Panc1 (cell line): ENCODE measurements around the gene KDM4F. TPM values are rescaled to one million over a fixed set of nuclear protein-coding genes. Genes with fewer than 3 reads are reported as not detected.

Source experiments
- ATAC-seq: fragments of 200-7000 bp; cut with Tn5 transposase; 2 replicates; pipeline ENCODE4 v1.9.1; 2020; ENCODE audit warnings: mild to moderate bottlenecking, moderate library complexity
- BruUV-seq: library from RNA; stranded (reverse); fragments of 400-500 nt; replicated peaks from 2 replicates; lab custom pipeline; 2021; lab: Mats Ljungman, UMichigan
- CTCF ChIA-PET: fragments of 300-600 bp; sonication (Branson Sonifier 250); formaldehyde crosslinking; loops from one replicate; lab custom pipeline; 2022; ENCODE audit warnings: antibody characterized with exemption; lab: Charles Lee
- POLR2A ChIA-PET: fragments of 300-600 bp; sonication (Branson Sonifier 250); formaldehyde crosslinking; loops from one replicate; lab custom pipeline; 2022; ENCODE audit warnings: antibody characterized with exemption; lab: Charles Lee
- DNase-seq: peaks from one replicate; pipeline ENCODE4 v3.0.0-alpha.2; 2010; ENCODE audit warnings: low read depth, low spot score
- H3K27ac ChIP-seq: 2 replicates; pipeline ENCODE4 v1.5.1; 2011; ENCODE audit warnings: mild to moderate bottlenecking, low read length, inconsistent platforms
- H3K27me3 ChIP-seq: fragments of 200-500 bp; sonication (Bioruptor generic); 2 replicates; pipeline ENCODE4 v1.6.0; 2014; ENCODE audit warnings: low read length, inconsistent platforms; ENCODE audit not compliant: control insufficient read depth, insufficient read depth
- H3K36me3 ChIP-seq: fragments of 200-500 bp; sonication (Bioruptor generic); 2 replicates; pipeline ENCODE4 v1.5.1; 2014; ENCODE audit warnings: inconsistent platforms, mild to moderate bottlenecking, low read length, moderate library complexity; ENCODE audit not compliant: control insufficient read depth, insufficient read depth
- H3K4me1 ChIP-seq: 2 replicates; pipeline ENCODE4 v1.5.1; 2011; ENCODE audit warnings: inconsistent platforms, mild to moderate bottlenecking, low read length, moderate library complexity; ENCODE audit not compliant: control insufficient read depth, insufficient read depth
- H3K4me3 ChIP-seq, 2 experiments: 2 replicates each; pipeline ENCODE4 v1.5.1; 2011 to 2012; ENCODE audit warnings: low read depth in 2 of 2, low read length in 2 of 2, mild to moderate bottlenecking in 2 of 2, inconsistent platforms in 1 of 2, moderate library complexity in 1 of 2
- H3K9me3 ChIP-seq: fragments of 200-500 bp; sonication (Bioruptor generic); 2 replicates; pipeline ENCODE4 v1.5.1; 2014; ENCODE audit warnings: low read depth, mild to moderate bottlenecking, inconsistent platforms, low read length, moderate library complexity; ENCODE audit not compliant: control insufficient read depth, insufficient read depth
- POLR2AphosphoS5 ChIP-seq: IDR thresholded peaks from 2 replicates; pipeline ENCODE4 v1.6.1; 2012; ENCODE audit warnings: mild to moderate bottlenecking, low read depth, low read length, moderate library complexity
- SIN3A ChIP-seq: IDR thresholded peaks from 2 replicates; pipeline ENCODE4 v1.6.1; 2012; ENCODE audit warnings: low read depth, mild to moderate bottlenecking, low read length, moderate library complexity, borderline replicate concordance; ENCODE audit not compliant: insufficient read depth
- TCF7L2 ChIP-seq: IDR thresholded peaks from 2 replicates; pipeline ENCODE4 v1.6.1; 2011; ENCODE audit warnings: mild to moderate bottlenecking, low read depth, low read length, inconsistent platforms
- in situ Hi-C: cut with HindIII; loops from 2 replicates; pipeline ENCODE4 v1.10.0; 2016; ENCODE audit warnings: low sequenced_read_pairs, low pct_unique_long_range_greater_than_20kb
- intact Hi-C: fragments of 100-400 bp; cut with micrococcal nuclease; formaldehyde crosslinking; loops from one replicate; pipeline ENCODE4 v1.10.0; 2022; ENCODE audit not compliant: unreplicated experiment
- total RNA-seq: library from RNA; stranded (reverse); gene quantifications from one replicate; pipeline ENCODE4 v1.2.1, GENCODE V29; 2021; ENCODE audit not compliant: unreplicated experiment
- TF ChIP-seq, protein P1 (sequence below), 2 experiments: IDR thresholded peaks; 2 replicates each; pipeline ENCODE4 v1.6.1; 2011 to 2012; ENCODE audit warnings: low read depth in 2 of 2, control low read depth in 1 of 2, low read length in 1 of 2, mild to moderate bottlenecking in 1 of 2, moderate library complexity in 1 of 2; ENCODE audit not compliant: insufficient read depth in 1 of 2
- TF ChIP-seq, protein P2 (sequence below): fragments of 450-650 bp; IDR thresholded peaks from 2 replicates; pipeline ENCODE4 v1.5.1; 2017; ENCODE audit warnings: mild to moderate bottlenecking

KDM4F gene
- total RNA-seq, 1 experiment from 2014 or later = not detected

DNA sequence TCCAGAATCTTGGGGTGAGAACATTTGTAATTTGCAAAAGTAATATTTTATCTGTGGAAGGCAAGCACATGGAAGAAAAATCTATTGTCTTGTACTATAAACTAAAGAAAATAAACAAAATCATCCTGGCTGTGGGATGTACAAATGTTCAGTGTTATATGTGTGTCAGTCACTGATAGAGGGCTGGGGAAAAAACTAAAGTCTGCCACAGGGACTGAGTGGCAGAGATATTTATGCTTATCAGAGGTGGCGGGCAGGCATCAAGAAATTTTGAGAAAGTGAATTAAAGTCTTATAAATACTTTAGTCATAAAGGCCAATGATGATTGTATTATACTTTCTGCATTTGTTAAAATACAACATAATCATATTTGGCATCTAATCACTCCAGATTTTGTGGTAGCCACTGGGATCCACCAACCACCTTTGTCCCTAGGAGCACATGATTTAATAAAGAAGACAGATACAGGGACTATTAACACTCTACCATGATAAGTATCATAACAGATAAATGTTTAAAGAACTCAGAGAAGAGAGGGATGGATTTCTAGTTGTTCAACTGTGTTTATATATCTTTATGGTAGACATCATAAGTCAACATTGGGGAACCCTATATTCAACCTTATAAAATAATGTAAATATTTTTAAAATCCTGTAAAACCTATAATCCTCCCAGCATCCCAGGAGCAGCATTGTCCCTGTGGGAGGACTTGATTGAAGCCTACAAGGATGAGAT, 37.8 kb downstream of the KDM4F start:
- no peak for DNase-seq
- BruUV-seq = no TSS peak
- intact Hi-C loops (no loop called here), in situ Hi-C loops (no loop called here)
- Histone ChIP-seq H3K4me3 (no peak overlapping the region), H3K9me3 (no peaks in the 10 kb centered on the region), H3K27me3 (no peaks in the 10 kb centered on the region), H3K36me3 (no peaks in the 10 kb centered on the region), H3K4me1 (peaks cover 14% of the 10 kb centered on the region), H3K27ac (no peak overlapping the region)
- no peak for TF ChIP-seq POLR2AphosphoS5
- TF ChIP-seq, protein P1, sequence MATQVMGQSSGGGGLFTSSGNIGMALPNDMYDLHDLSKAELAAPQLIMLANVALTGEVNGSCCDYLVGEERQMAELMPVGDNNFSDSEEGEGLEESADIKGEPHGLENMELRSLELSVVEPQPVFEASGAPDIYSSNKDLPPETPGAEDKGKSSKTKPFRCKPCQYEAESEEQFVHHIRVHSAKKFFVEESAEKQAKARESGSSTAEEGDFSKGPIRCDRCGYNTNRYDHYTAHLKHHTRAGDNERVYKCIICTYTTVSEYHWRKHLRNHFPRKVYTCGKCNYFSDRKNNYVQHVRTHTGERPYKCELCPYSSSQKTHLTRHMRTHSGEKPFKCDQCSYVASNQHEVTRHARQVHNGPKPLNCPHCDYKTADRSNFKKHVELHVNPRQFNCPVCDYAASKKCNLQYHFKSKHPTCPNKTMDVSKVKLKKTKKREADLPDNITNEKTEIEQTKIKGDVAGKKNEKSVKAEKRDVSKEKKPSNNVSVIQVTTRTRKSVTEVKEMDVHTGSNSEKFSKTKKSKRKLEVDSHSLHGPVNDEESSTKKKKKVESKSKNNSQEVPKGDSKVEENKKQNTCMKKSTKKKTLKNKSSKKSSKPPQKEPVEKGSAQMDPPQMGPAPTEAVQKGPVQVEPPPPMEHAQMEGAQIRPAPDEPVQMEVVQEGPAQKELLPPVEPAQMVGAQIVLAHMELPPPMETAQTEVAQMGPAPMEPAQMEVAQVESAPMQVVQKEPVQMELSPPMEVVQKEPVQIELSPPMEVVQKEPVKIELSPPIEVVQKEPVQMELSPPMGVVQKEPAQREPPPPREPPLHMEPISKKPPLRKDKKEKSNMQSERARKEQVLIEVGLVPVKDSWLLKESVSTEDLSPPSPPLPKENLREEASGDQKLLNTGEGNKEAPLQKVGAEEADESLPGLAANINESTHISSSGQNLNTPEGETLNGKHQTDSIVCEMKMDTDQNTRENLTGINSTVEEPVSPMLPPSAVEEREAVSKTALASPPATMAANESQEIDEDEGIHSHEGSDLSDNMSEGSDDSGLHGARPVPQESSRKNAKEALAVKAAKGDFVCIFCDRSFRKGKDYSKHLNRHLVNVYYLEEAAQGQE (IDR thresholded peaks at IDR 0.05; ENCODE audit: insufficient read depth in 1 of 2, low read depth in 2 of 2, low read length in 1 of 2) = no peak
- TF ChIP-seq, protein P2, sequence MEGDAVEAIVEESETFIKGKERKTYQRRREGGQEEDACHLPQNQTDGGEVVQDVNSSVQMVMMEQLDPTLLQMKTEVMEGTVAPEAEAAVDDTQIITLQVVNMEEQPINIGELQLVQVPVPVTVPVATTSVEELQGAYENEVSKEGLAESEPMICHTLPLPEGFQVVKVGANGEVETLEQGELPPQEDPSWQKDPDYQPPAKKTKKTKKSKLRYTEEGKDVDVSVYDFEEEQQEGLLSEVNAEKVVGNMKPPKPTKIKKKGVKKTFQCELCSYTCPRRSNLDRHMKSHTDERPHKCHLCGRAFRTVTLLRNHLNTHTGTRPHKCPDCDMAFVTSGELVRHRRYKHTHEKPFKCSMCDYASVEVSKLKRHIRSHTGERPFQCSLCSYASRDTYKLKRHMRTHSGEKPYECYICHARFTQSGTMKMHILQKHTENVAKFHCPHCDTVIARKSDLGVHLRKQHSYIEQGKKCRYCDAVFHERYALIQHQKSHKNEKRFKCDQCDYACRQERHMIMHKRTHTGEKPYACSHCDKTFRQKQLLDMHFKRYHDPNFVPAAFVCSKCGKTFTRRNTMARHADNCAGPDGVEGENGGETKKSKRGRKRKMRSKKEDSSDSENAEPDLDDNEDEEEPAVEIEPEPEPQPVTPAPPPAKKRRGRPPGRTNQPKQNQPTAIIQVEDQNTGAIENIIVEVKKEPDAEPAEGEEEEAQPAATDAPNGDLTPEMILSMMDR = no peak
- no peak for TF ChIP-seq TCF7L2
- TF ChIP-seq SIN3A = no peak
- CTCF ChIA-PET = no interaction called here
- POLR2A ChIA-PET = no interaction called here
- no peak for ATAC-seq

DNA sequence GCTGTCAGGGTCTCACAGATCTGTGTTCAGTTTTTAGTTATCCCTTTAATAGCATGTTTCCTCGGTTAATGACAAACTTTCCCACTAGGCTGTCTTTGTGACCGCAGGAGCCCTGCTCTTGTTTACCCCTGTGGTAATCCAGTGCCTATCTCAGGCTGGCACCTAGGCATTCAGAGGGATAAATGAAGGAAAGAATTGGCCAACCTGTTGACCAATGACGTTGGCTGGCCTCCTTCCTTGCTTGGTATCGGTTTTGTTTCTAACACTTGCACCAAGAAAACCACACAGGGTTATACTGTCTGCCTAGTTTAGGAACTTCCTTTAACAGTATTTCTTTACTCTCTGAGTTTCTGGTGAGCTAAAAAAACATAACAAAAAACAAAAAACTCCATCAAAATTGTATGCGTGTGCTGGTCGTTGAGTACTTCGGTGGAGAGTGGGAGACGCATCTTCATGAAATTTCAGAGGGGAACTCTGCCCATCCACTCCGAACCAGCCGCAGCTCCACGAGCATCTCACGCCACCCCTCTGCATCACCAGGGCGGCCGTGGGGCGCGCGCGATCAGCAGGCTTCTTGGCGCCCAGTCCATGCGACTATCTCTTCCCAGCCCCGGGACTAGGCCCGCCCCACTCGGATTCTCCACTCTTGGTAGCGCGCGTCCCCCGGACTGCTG, 39.9 kb downstream of the KDM4F start:
- Histone ChIP-seq H3K27ac (peak overlapping the region; percentile 39), H3K36me3 (no peaks in the 10 kb centered on the region), H3K4me1 (peaks cover 22% of the 10 kb centered on the region), H3K9me3 (no peaks in the 10 kb centered on the region), H3K27me3 (no peaks in the 10 kb centered on the region), H3K4me3 (peak overlapping the region; percentile 64 to 67)
- ATAC-seq (peak; percentile 71), DNase-seq (no peak)
- POLR2A ChIA-PET = no interaction called here
- TF ChIP-seq, protein P2 = no peak
- TF ChIP-seq, protein P1 (IDR thresholded peaks at IDR 0.05; ENCODE audit: insufficient read depth in 1 of 2, low read depth in 2 of 2, low read length in 1 of 2) = no peak
- TF ChIP-seq SIN3A (no peak), TCF7L2 (no peak), POLR2AphosphoS5 (no peak)
- CTCF ChIA-PET = no interaction called here
- no TSS peak for BruUV-seq
- intact Hi-C loops (no loop called here), in situ Hi-C loops (no loop called here)
